Measurements from ENCODE around the gene UFSP1.

Gene UFSP1

DNA sequence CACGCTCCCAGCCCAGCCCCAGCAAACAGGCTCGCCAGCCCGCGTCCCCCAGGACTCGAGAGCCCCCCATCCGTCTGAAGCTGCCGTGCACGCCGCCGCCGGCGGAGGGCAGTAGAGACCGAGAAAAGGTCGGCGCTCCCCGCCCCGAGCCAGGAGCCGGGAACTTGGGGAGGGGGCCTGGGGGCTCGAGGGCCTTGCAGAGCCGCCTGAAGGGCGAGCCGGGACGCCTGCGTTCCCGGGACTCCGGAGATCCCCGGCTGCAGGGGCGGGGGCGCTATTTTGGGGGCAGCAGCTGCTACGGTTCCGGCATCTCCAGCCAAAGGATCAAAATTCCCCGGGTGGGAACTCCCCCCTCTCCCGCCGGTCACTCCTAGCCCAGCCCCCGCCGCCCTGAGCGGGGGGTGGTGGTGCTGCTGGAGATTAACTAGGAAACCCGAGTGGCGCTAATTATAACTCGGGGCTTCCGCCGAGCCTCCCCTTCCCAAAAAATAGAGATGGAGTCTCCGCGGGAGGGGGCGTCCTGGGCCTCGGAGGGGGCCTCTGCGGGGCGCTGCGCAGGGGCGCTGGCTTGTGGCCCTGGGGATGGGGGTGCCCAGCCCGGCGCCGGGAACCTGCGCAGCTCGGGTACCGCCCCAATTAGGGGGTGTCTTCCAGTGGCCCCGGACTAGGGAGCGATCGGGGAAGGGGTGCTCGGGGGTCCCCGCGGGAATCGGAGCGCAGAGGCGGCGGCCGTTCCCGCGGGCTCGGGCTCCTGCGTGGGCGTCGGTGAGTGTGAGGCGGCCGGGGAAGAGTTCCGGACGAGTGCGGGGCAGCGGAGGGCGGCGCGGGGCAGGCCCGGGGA, 5.6 kb upstream of the UFSP1 start:
- DNase-seq, result no peak

DNA sequence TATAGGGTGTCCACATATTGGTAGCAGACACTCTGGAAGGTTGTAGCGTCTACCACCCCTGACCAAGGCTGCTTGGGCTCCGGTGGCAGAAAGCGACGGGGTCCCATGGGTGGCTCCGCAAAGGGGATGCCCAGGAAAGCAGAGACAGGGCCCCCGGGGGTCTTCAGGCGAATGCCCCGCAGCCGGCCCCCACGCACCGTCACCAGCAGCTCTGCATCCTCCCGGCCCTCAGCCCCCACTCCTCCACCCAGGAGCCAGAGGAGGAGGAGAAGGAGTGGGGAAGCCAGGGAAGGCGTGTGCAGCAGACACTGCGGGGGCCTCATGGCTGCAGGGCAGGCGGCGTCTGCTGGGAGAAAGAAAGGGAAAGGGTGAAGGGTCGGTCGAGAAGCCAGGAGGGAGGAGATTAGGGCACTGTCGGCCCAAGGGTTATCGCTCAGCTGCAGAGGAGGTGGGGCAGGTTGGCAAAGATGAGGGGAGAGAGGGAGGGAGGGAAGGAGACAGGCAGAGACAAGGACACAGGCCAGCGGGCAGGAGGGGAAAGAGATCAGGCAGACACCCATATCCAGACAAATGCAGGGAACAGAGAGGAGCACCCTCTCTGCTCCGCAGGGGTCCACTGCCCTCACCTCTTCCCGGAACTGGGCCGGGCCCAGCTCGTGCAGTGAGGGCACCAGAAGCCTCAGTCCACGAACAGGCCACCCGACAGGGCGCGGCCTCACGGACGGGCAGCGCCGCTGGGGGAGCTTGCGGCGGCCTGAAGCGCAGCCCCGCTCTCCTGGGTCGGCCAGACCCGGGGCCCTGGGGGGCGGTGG, 4.6 kb upstream of the UFSP1 start:
- DNase-seq, result no peak

DNA sequence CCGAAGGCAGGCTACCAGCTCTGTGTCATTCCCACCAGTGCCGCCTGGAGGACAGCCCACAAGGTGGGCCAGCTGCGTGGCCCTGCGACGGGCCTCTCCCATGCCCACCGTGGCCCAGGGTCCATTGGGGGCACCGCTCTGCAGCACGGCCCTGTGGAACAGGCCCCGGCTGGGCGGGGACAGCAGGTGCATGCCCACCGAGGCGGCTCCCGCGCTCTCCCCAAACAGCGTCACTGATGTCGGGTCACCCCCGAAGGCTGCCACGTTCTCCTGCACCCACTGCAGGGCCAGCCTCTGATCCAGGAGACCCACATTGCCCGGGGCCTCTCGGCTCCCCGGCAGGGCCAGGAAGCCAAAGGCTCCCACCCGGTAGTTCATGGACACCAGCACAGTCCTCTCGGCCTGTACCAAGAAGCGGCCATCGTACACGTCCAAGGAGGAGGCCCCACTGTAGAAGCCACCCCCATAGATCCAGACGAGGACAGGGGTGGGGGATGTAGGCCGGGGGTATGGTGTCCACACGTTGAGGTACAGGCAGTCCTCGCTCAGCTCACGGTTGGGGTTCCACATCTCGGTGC, 3.9 kb upstream of the UFSP1 start:
- DNase-seq, result no peak

DNA sequence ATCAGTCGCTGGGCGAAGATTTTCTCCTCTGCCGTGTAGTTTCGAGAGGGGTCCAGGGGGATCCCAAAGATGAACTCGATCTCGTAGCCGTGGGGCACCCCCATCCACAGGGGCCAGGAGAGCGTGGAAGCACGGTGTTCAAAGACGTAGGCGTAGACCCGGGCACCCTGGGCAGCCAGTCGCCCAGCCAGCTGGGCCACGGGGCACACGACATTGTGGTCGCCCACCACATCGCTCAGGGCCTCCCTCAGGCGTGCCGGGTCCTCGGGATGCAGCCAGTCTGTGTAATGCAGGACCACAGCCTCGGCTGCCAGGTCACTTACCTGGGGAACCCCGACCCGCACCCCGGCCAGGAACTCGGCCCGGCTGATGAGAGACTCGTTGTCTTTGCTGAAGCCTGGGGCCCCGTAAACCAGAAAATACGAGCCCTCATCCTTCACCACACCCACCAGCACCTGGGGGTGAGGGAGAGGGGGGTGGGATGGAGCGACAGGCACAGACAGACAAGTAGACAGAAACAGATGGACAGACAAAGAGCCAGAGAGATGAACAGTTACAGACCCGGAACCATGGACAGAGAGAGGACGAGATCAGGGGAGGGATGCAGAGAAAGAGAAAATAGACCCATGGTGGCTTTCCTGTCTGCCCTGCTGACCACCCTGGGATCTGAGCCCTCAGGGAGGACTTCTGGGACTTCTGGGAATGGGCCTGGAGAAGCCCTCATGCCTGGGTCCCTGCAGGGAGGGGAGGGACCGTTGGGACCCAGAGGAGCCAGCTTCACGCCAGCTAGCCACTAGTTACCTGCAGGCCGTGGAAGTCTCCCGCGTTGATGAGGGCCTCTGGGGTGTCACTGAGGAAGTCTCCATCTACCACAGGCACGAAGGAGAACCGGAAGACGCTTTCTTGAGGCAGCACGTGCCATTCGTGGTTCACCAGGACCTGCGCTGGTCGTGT, 3.1 kb upstream of the UFSP1 start:
- DNase-seq, result no peak

DNA sequence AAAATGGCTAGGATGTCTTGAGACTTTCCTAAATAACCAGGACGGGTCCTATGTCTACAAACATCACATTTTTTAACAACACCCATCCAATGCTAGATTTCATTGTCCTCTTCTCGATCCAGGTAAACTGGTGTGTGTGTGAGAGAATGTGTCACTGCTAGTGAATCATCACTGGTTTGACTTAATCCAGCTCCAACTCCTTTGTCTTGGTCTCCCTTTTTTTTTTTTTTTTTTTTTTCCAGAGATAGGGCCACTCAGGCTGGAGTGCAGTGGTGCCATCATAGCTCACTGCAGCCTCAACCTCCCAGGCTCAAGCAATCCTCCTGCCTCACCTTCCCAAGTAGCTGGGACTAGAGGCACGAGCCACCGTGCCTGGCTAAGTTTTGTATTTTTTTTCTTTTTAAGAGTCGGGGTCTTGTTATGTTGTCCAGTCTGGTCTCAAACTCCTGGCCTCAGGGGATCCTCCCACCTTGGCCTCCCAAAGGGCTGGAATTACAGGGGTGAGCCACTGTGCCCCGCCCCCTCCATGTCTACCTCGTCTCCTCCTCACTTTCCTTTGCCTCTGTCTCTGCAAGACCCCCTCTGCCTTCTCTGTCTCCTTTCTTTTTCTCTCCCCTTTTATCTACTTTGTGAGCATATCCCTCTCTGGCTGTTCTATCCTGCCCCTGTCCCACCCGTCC, 2.2 kb upstream of the UFSP1 start:
- no peak for DNase-seq

DNA sequence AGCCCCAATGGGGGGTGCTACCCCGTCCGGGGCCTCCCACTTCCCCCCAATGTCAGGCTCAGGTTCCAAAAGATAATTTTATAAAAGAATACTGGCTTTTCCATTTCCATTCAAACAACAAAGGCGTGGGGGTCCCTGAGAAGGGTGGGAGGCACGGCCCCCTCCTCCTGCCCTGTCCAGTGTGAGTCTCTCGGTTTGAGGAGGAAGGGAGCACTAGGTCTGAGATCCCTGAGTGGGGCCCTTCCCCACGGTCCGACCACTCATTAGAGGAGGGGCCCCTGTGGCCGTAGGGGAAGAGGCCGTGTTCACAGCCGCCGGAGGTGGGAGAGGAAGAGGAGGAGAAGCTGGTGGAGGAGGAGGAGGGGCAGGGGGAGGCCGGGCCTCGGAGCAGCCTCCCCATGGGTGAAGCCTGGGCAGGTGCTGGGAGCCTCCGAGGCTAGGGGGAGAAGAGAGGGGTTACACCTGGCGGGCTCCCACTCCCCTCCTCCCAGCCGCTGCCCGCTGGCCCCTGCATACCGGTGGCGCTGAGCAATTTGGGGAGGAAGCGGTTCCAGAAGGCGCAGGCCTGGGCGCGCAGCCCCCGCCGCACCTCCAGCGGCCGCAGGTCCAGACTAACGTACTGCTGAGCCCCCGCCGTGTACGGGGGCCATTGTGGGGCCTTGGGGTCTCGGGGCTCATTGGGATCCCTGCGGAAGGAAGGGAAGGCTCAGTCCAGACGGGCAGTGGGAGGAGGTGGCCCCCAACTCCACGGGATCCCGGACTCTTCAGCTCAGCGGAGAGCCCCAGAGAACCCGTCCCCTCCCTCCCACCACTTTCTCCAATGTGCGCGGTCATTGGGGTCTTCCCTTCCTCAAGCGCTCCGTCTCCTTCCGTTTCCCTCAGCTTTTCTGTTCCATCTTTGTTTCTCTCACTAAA, 1.4 kb upstream of the UFSP1 start:
- DNase-seq, result no peak

DNA sequence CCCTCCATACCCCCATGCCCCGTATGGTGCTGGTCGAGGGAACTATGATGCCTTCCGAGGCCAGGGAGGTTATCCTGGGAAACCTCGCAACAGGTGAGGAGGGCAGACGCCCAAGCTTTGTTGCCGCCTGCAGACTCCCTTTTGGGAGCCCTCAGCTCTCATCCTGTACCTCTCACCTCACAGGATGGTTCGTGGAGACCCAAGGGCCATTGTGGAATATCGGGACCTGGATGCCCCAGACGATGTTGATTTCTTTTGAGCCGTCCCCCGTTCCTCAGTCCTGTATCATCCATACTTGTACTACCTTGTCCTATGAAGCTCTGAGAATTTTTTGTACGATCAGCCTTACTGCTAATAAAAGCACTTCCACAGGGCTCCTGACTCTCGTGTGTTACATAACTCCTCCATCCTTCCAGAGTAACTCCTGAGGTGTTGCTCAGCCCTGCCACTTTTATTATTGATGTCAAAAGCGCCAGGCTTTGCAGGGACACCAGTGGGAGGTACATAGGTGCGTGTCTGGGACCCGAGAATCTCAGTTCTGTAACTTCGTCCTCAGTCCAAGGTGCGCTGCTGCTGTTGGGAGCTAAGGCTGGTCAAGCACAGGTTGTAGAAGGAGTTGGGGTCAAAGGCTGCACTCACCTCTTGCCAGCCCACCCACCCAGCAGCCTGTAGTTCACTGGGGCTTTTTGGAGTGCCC, 1.1 kb downstream of the UFSP1 start:
- no peak for DNase-seq

DNA sequence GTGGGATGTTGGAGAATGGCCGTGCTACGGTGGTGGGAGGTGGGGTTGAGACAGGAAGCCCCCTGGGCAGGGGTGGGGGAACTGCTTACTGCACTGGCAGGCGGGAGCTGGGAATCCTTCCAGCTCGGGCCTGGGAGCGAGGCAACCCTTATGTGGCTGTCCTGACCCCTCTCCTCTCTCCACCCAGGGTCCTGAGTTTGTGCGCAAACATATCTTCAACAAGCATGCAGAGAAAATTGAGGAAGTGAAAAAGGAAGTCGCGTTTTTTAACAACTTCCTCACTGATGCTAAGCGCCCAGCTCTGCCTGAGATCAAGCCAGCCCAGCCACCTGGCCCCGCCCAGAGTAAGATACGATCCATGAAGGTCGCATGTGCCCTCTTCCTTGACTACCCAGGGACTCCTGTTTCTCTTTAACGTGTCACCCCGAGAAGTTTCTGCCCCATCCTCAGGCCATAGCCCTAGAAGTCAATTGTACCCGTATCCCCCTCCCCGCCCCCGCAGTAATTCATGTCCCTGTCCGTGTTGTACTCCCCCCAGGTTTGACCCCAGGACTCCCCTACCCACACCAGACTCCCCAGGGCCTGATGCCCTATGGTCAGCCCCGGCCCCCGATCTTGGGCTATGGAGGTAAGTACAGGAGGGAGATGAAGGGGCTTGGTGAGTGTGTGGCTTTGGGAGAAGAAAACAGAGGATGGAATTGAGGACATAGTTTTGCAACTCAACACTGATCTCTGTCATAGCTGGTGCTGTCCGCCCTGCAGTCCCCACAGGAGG, 1.8 kb downstream of the UFSP1 start:
- DNase-seq, result no peak

DNA sequence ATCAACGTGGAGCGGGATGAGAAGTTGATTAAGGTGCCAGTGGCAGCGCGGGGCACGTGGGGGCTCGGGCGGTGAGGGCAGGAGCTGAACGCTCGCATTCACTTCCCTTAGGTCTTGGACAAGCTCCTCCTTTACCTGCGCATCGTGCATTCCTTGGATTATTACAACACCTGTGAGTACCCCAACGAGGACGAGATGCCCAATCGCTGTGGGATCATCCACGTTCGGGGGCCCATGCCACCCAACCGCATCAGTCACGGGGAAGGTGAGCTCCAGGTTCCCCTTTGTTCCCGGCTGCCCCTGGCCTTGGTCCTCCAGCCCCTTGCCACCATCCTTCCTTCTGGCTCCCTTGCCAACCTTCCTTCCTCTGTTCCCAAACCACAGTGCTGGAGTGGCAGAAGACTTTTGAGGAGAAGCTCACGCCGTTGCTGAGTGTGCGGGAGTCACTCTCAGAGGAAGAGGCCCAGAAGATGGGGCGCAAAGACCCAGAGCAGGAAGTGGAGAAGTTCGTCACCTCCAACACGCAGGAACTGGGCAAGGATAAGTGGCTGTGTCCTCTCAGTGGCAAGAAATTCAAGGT, 2.5 kb downstream of the UFSP1 start:
- no peak for DNase-seq

DNA sequence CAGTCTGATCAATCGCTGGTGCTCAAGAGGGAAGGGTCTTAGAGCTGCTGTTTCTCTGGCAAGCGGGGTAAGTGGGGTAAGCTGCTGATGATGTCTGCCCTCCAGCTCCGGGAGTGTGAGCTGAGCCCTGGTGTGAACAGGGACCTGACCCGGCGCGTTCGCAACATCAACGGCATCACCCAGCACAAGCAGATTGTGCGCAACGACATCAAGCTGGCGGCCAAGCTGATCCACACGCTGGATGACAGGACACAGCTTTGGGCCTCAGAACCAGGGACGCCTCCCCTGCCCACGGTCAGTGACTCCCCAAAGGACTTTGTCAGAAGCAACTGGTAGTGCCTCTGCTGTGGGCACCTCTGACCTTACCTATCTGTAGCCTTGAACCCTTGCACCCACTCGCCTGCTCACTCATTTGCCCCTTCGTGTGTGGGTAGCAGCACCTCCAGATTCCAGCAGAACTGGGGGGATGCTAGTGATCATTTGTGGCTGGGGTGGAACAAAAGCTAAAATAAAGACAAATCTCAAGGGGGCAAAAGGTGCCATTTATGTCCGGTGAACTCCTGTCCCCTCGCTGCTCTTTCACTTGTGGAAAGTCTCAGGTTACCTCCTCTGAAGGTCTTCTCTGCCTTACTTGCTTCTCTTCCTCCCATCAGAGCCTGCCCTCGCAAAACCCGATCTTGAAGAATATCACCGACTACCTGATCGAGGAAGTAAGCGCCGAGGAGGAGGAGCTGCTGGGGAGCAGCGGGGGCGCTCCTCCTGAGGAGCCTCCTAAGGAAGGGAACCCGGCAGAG, 3.2 kb downstream of the UFSP1 start:
- DNase-seq, result no peak

DNA sequence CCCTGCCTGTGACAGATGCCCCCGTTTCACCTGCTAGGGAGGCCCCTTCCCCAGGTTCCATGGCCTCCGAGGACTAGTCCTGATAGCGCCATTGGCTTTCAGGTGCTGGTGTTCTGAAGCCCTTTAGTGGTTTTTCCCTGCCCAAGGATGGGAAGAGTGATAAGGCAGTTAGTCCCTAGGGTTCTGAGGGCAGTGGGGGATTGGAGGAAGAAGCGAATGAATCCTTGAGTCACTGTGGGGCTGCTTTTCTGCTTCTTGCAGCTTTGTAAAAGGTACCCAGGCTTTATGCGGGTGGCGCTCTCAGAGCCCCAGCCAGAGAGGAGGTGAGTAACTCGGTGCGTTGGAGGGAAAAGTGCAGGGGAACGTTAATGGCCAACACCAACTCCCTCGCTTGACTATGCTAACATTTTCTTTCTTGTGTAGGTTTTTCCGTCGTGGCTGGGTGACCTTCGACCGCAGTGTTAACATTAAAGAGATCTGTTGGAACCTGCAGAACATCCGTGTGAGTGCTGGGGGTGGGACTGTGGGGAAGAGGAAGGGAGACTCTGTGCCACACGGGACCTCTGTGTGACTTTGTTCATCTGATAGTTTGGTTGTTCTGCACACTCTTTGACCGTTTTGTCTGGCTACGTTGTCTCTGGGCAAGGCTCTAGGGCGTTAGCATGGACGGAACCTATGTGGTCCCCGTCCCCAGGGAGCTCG, 3.9 kb downstream of the UFSP1 start:
- DNase-seq, result no peak

DNA sequence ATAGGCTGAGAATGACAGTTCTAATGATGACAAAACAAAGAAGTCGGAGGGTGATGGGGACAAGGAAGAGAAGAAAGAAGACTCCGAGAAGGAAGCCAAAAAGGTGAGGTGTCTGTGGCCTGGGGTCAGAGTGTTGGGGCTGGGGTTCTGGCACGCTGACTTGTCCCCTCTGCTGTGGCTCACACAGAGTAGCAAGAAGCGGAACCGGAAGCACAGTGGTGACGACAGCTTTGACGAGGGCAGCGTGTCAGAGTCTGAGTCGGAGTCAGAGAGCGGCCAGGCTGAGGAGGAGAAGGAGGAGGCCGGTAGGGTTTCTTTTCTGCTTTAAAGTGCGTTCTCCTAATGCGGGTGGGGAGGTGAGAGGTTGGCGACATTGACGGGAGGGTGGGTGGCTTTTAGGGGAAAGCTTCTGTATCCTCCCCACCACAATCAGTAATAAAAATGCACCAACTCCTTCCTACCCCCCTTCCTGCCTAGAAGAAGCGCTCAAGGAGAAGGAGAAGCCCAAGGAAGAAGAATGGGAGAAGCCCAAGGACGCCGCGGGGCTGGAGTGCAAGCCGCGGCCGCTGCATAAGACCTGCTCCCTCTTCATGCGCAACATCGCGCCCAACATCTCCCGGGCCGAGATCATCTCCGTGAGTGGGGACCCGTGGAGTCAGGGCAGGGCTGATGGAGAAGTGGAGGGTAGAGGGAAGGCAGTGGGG, 4.6 kb downstream of the UFSP1 start:
- DNase-seq, result no peak

DNA sequence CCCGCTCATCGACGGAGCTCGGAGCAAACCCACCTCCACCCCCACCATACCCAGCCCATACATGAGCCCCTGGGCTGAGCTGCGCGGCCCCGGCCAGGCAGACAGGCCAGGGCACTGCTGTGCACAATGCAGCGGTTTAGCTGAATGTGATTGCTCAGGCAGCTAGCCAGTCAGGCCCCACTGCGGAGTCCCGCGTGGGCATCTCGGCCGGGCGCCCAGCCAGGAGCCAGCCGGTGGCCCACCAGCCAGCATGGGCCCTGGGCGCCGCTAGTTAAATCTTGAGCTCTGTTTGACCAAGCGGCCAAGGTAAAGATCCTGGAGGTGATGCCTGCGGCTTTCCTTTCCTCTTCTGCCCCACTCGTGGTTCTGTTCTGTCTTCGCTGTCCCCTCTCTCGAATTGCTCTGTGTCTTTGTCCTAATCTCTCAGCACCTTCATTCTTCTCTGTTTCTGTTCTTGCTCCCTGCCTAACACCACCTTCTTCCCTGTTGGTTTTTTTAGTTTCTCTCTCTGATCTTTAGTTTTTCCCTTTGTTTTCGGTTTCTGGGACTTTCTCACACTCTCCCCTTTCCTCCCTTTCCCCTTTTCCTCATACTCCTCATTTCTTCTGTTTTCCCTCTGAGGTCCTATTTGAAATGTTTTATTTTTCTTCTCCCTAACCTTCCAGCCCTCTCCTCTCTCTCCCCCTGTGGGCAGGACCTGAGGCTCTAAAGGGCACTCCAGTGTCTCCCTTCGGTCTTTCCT, 6.6 kb downstream of the UFSP1 start:
- DNase-seq, result no peak

DNA sequence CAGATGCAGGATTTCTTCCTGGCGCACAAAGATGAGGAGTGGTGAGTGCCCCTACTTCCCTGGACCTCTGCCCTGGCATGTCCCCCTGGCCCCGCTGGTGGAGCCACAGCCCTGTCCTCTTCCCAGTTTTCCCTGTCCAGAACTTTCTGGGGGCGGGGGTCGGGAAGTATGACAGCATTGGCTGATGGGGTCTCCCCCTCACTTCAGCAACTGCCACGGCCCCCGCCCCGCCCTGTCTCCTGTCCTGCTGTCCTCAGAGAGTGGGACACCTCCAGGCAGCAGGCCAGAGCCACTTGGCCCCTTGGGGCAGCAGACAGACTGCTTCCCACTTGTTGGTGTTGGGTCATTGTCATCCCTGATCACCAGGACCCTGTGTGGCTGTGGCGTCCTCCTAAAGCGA, 7.3 kb downstream of the UFSP1 start:
- no peak for DNase-seq

DNA sequence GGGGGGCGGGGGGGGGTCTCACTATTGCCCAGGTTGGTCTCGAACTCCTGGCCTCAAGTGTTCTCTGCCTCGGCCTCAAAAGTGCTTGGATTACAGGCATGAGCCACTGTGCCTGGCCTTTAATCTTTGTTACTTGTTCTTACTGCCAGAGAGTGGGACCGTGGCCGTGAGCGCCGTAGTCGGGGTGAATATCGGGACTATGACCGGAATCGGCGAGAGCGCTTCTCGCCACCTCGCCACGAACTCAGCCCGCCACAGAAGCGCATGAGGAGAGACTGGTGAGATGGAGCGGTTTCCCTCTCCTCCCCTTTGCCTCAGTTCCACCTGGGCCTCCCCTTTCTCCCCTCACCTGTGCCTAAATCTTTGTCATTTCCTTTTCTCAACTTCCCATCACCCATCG, 8.4 kb downstream of the UFSP1 start:
- DNase-seq, result no peak

DNA sequence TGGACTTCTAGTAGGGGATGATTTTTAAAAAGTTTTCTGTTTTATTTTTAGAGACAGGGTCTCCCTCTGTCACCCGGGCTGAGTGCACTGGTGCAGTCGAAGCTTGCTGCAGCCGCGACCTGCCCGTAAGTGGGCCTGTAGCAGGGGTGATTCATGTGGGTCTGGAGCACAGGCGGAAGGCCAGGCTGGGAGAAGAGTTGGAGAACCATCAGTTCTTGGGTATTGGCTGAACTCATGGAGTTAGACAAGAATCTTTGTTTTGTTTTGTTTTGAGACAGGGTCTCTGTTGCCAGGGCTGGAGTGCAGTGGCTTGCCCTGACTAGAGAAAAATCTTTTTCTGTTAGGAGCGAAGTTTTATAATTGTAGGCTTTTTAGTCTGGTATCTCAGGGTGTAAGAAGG, 8.9 kb downstream of the UFSP1 start:
- DNase-seq, result no peak

All from NCI-H187 (cell line).